Ovary (tissue), 9 donors: ENCODE data around the gene CHRNA3. TPM values are rescaled to one million over a fixed set of nuclear protein-coding genes. Genes with fewer than 3 reads are reported as not detected.
"Not testable (repeated sequence)": the region's sequence is repeated elsewhere in the genome, so short reads cannot be mapped to it uniquely, and the experiment has no call there.

Experiments
- DNase-seq, 5 donors: peaks; one replicate each; pipeline ENCODE4 v3.0.0-alpha.2; 2019 to 2020
- H3K27ac ChIP-seq, 2 donors: fragments of 200-600 bp; one replicate each; pipeline versions ENCODE4 v1.5.1 to v1.8.0; 2019 to 2022
- H3K27me3 ChIP-seq: fragments of 200-600 bp; one replicate; pipeline ENCODE4 v1.8.0; 2022
- H3K36me3 ChIP-seq: fragments of 200-600 bp; sonication (generic); one replicate; pipeline ENCODE4 v1.5.1; 2019
- H3K4me1 ChIP-seq: one replicate; pipeline ENCODE4 v1.8.1; 2013; ENCODE audit warnings: mild to moderate bottlenecking, moderate library complexity; ENCODE audit not compliant: insufficient read depth
- H3K4me3 ChIP-seq: fragments of 200-600 bp; sonication (generic); one replicate; pipeline ENCODE4 v1.5.1; 2017
- H3K9me3 ChIP-seq, 2 donors: fragments of 200-600 bp in 1 of 2; sonication (generic) in 1 of 2; one replicate each; pipeline versions ENCODE4 v1.5.1 to v1.8.1; 2013 to 2019; ENCODE audit warnings: mild to moderate bottlenecking in 1 of 2, moderate library complexity in 1 of 2
- EP300 ChIP-seq: sonication (generic); formaldehyde crosslinking; IDR thresholded peaks from one replicate; pipeline ENCODE4 v1.6.1; 2017; ENCODE audit warnings: antibody characterized with exemption
- POLR2A ChIP-seq: fragments of 450-650 bp; IDR thresholded peaks from one replicate; pipeline ENCODE4 v1.6.1; 2017; ENCODE audit warnings: antibody characterized with exemption, mild to moderate bottlenecking, moderate library complexity
- whole genome bisulfite sequencing, 3 donors: extraction: QIAGEN DNeasy Blood & Tissue Kit in 1 of 3; methylation state at CpG; one replicate each; pipeline versions ENCODE4 v1.1.5 to v1.1.7; 2013 to 2017; 5-methylcytosine and 5-hydroxymethylcytosine counted together
- intact Hi-C, 4 donors: fragments of 100-400 bp; cut with DNase I; formaldehyde crosslinking; loops; one replicate each; pipeline versions ENCODE4 v1.11.0 to v1.15.1; 2022 to 2023
- polyA plus RNA-seq, 2 donors: library from polyadenylated mRNA; stranded (reverse); fragments of 200-250 nt in 1 of 2; fragments of 350-450 nt in 1 of 2; fragmentation: Illumina TruSeq in 1 of 2; extraction: RNeasy Lipid Tissue Mini Kit (QIAGEN cat#74804) in 1 of 2; gene quantifications; one replicate each; pipeline ENCODE4 v1.2.3, GENCODE V29; 2013 to 2014
- total RNA-seq, 7 donors: library from RNA; depleted of rRNA in 2 of 7; stranded (reverse); fragments of >200 nt in 2 of 7; fragmentation: NEBNext Ultra II Directional in 3 of 7; extraction: Animal tissue kit (Norgen Biotek cat#: 25700) in 3 of 7; gene quantifications; one replicate each; pipeline versions ENCODE4 v1.1.0 to v1.2.4, GENCODE V29; 2016 to 2023
- TF ChIP-seq, protein P1 (sequence below), 3 donors: fragments of 450-650 bp in 2 of 3; fragments of 200-600 bp in 1 of 3; IDR thresholded peaks; one replicate each; pipeline versions ENCODE4 v1.5.1 to v1.8.0; 2016 to 2022; ENCODE audit warnings: antibody characterized with exemption in 3 of 3, mild to moderate bottlenecking in 1 of 3
- donor health status: DM: no; HTN: no; CAD: no; lungs with moderate emphysema.
- donor health status: DM: no; HTN: no; CAD: no.
- donor health status: Bipolar disorder and iron deficiency.
- donor health status: DM: yes; HTN: yes; CAD: no.
- donor health status: DM: no; HTN: no; CAD: no.
- donor health status: DM: yes; HTN: yes; CAD: no.

CHRNA3 gene
- total and polyA plus RNA-seq, 9 donors: 0.22 to 0.27 TPM; not detected in 7

DNA sequence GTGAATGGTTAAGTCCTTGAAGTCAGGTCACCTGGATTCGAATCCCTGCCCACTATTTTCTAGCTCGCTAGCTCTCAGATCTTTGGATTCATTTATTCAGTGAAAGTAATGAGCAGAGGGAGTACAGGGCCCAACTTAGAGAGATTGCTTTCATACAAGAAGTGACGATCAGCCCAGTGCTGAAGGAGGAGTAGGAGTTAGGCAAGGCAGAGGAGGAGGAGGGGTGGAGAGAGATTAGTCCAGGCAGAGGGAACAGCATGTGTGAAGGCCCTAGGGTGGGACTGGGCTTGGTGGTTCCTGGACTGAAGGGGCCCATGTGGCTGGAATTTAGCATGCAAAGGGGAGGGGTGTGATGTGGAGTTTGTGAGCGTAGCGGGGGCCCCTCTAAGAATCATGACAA lies 59.3 kb downstream of the CHRNA3 start:
- intact Hi-C loops: no loop called here
- no peak for DNase-seq

DNA sequence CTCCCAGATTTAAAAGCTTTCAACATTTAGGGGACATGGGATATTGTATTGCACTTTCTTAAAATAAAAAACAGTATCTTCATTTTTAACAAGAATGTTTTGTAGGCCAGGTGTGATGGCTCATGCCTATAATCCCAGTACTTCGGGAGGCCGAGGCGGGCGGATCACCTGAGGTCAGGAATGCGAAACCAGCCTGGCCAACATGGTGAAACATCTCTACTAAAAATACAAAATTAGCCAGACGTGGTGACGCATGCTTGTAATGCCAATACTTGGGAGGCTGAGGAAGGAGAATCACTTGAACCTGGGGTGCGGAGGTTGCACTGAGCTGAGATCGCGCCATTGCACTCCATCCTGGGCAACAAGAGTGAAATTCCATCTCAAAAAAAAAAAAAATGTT lies 60.6 kb downstream of the CHRNA3 start:
- intact Hi-C loops, H3K4me3 ChIP-seq, DNase-seq, H3K27me3 ChIP-seq, H3K36me3 ChIP-seq, H3K27ac ChIP-seq, H3K4me1 ChIP-seq, H3K9me3 ChIP-seq: not testable (repeated sequence)
- 91 to 94% (median 93%) methylated on average over 10 of the region's 10 CpGs for WGBS, 3 donors

More for the DNA sequence above, 59.3 kb downstream of the CHRNA3 start:
- H3K36me3 ChIP-seq: no peaks in the 10 kb centered on the region
- H3K27ac ChIP-seq: no peak overlapping the region
- H3K4me1 ChIP-seq: peaks cover 2% of the 10 kb centered on the region
- H3K9me3 ChIP-seq: no peaks in the 10 kb centered on the region
- 84 to 85% (median 84%) methylated on average over 5 of the region's 5 CpGs for WGBS, 3 donors
- H3K27me3 ChIP-seq: no peaks in the 10 kb centered on the region
- no peak overlapping the region for H3K4me3 ChIP-seq
- TF ChIP-seq, protein P1, sequence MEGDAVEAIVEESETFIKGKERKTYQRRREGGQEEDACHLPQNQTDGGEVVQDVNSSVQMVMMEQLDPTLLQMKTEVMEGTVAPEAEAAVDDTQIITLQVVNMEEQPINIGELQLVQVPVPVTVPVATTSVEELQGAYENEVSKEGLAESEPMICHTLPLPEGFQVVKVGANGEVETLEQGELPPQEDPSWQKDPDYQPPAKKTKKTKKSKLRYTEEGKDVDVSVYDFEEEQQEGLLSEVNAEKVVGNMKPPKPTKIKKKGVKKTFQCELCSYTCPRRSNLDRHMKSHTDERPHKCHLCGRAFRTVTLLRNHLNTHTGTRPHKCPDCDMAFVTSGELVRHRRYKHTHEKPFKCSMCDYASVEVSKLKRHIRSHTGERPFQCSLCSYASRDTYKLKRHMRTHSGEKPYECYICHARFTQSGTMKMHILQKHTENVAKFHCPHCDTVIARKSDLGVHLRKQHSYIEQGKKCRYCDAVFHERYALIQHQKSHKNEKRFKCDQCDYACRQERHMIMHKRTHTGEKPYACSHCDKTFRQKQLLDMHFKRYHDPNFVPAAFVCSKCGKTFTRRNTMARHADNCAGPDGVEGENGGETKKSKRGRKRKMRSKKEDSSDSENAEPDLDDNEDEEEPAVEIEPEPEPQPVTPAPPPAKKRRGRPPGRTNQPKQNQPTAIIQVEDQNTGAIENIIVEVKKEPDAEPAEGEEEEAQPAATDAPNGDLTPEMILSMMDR (IDR thresholded peaks at IDR 0.05): no peak
- no peak for TF ChIP-seq POLR2A
- TF ChIP-seq EP300: no peak

DNA sequence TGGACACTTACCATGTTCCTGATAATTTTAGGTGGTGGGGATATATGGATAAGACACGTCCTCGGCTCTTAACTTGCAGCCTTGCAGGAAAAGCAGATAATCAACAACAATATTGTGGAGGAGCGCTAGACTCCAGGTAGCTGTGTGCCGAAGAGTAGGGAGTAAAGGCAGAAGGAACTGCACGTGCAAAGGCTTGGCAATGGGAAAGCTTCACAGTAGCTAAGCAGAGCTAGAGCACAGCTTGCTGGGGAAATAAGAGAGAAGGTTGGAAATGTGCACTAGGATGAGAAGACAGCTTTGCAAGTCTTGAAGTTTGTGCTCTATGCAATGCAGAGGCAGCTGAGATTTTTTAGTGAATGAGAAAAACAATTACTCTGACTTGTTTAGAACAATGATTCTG lies 68.2 kb downstream of the CHRNA3 start:
- no peak for DNase-seq
- no peaks in the 10 kb centered on the region for H3K36me3 ChIP-seq
- no peaks in the 10 kb centered on the region for H3K4me1 ChIP-seq
- TF ChIP-seq EP300: no peak
- TF ChIP-seq, protein P1 (IDR thresholded peaks at IDR 0.05): no peak
- no peak for TF ChIP-seq POLR2A
- 3 to 29% (median 7%) methylated on average over 5 of the region's 5 CpGs for WGBS, 3 donors
- no peaks in the 10 kb centered on the region for H3K27me3 ChIP-seq
- H3K4me3 ChIP-seq: no peak overlapping the region
- no peak overlapping the region for H3K27ac ChIP-seq
- intact Hi-C loops: no loop called here
- no peaks in the 10 kb centered on the region for H3K9me3 ChIP-seq

DNA sequence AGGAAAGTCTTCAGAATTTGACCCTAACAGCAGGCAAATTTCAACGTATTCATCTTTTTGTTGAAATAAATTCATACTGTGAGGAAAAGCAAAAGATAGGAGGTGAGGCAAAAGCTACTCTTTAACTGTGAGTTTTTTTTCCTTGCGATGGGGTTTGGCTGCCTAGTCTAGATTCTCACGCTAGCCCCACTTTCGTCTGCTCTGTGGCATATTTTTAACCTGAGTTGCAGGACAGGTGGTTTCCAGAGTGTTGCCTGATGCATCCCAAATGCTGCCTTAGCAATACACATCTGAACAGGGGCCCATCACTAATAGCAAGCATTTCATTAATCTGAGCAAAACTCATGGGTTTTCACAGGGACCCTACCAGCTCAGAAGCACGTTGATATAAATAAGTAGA lies 68.9 kb downstream of the CHRNA3 start:
- intact Hi-C loops: no loop called here
- TF ChIP-seq POLR2A (no peak), EP300 (no peak)
- TF ChIP-seq, protein P1 (IDR thresholded peaks at IDR 0.05): no peak
- Histone ChIP-seq H3K36me3 (no peaks in the 10 kb centered on the region), H3K27me3 (no peaks in the 10 kb centered on the region), H3K4me3 (no peak overlapping the region), H3K4me1 (no peaks in the 10 kb centered on the region), H3K27ac (no peak overlapping the region), H3K9me3 (no peaks in the 10 kb centered on the region)
- 43 to 68% (median 49%) methylated on average over 5 of the region's 5 CpGs for WGBS, 3 donors
- no peak for DNase-seq

DNA sequence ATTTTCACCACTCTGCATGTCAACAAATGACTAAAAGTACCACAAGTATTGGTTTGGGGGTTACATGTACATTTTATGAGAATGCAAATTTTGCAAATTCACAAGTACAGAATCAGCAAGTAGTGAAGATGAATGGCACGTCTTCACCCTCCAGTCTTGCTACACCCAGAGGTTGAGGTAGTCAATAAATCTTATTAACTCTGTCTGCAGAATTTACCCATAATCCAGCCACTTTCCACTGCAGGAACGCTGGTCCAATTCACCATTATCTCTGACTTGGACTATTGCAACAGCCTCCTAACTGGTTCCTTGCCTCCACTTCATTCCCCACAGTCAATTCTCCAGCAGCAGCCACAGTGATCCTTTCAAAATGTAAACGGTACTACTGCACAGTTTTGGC lies 70.0 kb downstream of the CHRNA3 start:
- H3K4me3 ChIP-seq: no peak overlapping the region
- intact Hi-C loops: no loop called here
- H3K36me3 ChIP-seq: no peaks in the 10 kb centered on the region
- TF ChIP-seq EP300: no peak
- TF ChIP-seq, protein P1 (IDR thresholded peaks at IDR 0.05): no peak
- no peak for TF ChIP-seq POLR2A
- H3K27me3 ChIP-seq: no peaks in the 10 kb centered on the region
- H3K4me1 ChIP-seq: no peaks in the 10 kb centered on the region
- 61 to 62% (median 62%) methylated on average over 3 of the region's 3 CpGs for WGBS, 3 donors
- H3K27ac ChIP-seq: no peak overlapping the region
- no peak for DNase-seq
- no peaks in the 10 kb centered on the region for H3K9me3 ChIP-seq
